WTC11 (cell line): Measurements from ENCODE around the gene HIPK2.

Source experiments
- FOXK1 ChIP-seq: sonication (generic); formaldehyde crosslinking; IDR thresholded peaks from 2 replicates; pipeline ENCODE4 v1.8.0; 2022; ENCODE audit warnings: mild to moderate bottlenecking, moderate library complexity, missing genetic modification reagents
- OVOL2 ChIP-seq: fragments of 250-450 bp; sonication (Bioruptor Pico); IDR thresholded peaks from 2 replicates; pipeline ENCODE4 v1.9.0; 2021; ENCODE audit warnings: mild to moderate bottlenecking, borderline replicate concordance
- SOX15 ChIP-seq: fragments of 250-450 bp; sonication (Bioruptor Pico); IDR thresholded peaks from 2 replicates; pipeline ENCODE4 v1.9.0; 2021; ENCODE audit warnings: mild to moderate bottlenecking
- TEAD1 ChIP-seq: sonication (generic); formaldehyde crosslinking; IDR thresholded peaks from 2 replicates; pipeline ENCODE4 v1.8.0; 2022; ENCODE audit warnings: mild to moderate bottlenecking, missing genetic modification reagents
- TF ChIP-seq, protein P1 (sequence below): fragments of 200-600 bp; IDR thresholded peaks from 2 replicates; pipeline ENCODE4 v1.8.0; 2022; ENCODE audit warnings: antibody characterized with exemption
- TF ChIP-seq, protein P2 (sequence below): fragments of 250-450 bp; sonication (Bioruptor Pico); IDR thresholded peaks from 2 replicates; pipeline ENCODE4 v2.1.2; 2022; ENCODE audit warnings: mild to moderate bottlenecking, moderate library complexity
- TF ChIP-seq, protein P3 (sequence below): sonication (generic); formaldehyde crosslinking; IDR thresholded peaks from 2 replicates; pipeline ENCODE4 v1.8.1; 2022; ENCODE audit warnings: low read depth, mild to moderate bottlenecking, moderate library complexity, missing genetic modification reagents, borderline replicate concordance
- TF ChIP-seq, protein P4 (sequence below): sonication (generic); formaldehyde crosslinking; IDR thresholded peaks from 2 replicates; pipeline ENCODE4 v1.8.0; 2022; ENCODE audit warnings: mild to moderate bottlenecking, missing genetic modification reagents
- TF ChIP-seq, protein P5 (sequence below): sonication (generic); formaldehyde crosslinking; IDR thresholded peaks from 2 replicates; pipeline ENCODE4 v1.8.1; 2022; ENCODE audit warnings: low read depth, missing genetic modification reagents, borderline replicate concordance
- TF ChIP-seq, protein P6 (sequence below): fragments of 250-450 bp; sonication (Bioruptor Pico); IDR thresholded peaks from 2 replicates; pipeline ENCODE4 v1.9.0; 2021; ENCODE audit warnings: moderate library complexity, mild to moderate bottlenecking, inconsistent platforms, borderline replicate concordance
- TF ChIP-seq, protein P7 (sequence below): sonication (generic); formaldehyde crosslinking; IDR thresholded peaks from 2 replicates; pipeline ENCODE4 v1.8.1; 2023; ENCODE audit warnings: mild to moderate bottlenecking, missing genetic modification reagents, moderate library complexity

DNA sequence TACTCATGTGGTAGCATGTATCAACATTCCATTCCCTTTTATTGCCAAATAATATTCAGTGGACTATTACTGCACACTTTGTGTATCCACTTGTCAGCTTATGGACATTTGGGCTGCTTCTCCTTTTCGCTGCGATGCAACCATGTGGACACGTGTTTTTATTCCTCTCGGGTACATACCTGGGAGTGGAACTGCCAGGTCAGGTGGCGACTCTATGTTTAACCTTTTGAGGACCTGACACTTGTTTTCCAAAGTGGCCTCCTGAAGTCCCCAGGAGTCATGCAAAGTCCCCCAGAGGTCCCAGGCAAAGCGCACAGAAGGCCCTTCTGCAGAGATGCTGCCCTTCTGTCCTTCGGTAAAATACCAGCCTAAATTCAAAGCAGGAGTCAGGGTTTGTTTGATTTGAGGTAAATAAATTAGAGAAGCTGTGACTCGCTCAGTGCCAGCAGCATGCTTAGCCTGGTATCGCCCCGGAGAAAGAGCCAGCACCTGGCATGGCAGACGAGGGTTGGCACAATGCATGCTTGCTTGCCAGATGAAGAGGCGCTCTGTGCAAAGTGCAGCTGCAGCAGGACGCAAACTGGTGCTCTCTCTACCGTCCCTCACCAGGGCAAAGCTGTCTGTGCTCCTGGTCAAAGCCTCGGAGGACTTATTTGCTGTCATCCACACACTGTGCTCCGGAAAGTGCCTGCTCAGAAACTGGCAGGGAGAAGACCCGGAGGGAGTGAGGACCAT is 37.8 kb downstream of the HIPK2 start:
- TF ChIP-seq, protein P1, sequence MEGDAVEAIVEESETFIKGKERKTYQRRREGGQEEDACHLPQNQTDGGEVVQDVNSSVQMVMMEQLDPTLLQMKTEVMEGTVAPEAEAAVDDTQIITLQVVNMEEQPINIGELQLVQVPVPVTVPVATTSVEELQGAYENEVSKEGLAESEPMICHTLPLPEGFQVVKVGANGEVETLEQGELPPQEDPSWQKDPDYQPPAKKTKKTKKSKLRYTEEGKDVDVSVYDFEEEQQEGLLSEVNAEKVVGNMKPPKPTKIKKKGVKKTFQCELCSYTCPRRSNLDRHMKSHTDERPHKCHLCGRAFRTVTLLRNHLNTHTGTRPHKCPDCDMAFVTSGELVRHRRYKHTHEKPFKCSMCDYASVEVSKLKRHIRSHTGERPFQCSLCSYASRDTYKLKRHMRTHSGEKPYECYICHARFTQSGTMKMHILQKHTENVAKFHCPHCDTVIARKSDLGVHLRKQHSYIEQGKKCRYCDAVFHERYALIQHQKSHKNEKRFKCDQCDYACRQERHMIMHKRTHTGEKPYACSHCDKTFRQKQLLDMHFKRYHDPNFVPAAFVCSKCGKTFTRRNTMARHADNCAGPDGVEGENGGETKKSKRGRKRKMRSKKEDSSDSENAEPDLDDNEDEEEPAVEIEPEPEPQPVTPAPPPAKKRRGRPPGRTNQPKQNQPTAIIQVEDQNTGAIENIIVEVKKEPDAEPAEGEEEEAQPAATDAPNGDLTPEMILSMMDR: no peak
- TF ChIP-seq, protein P2, sequence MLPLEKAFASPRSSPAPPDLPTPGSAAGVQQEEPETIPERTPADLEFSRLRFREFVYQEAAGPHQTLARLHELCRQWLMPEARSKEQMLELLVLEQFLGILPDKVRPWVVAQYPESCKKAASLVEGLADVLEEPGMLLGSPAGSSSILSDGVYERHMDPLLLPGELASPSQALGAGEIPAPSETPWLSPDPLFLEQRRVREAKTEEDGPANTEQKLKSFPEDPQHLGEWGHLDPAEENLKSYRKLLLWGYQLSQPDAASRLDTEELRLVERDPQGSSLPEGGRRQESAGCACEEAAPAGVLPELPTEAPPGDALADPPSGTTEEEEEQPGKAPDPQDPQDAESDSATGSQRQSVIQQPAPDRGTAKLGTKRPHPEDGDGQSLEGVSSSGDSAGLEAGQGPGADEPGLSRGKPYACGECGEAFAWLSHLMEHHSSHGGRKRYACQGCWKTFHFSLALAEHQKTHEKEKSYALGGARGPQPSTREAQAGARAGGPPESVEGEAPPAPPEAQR (CRISPR knock-in tag): no peak
- TF ChIP-seq, protein P3, sequence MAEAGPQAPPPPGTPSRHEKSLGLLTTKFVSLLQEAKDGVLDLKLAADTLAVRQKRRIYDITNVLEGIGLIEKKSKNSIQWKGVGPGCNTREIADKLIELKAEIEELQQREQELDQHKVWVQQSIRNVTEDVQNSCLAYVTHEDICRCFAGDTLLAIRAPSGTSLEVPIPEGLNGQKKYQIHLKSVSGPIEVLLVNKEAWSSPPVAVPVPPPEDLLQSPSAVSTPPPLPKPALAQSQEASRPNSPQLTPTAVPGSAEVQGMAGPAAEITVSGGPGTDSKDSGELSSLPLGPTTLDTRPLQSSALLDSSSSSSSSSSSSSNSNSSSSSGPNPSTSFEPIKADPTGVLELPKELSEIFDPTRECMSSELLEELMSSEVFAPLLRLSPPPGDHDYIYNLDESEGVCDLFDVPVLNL (CRISPR knock-in tag): no peak
- TF ChIP-seq, protein P4, sequence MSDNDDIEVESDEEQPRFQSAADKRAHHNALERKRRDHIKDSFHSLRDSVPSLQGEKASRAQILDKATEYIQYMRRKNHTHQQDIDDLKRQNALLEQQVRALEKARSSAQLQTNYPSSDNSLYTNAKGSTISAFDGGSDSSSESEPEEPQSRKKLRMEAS (CRISPR knock-in tag): no peak
- TF ChIP-seq, protein P5, sequence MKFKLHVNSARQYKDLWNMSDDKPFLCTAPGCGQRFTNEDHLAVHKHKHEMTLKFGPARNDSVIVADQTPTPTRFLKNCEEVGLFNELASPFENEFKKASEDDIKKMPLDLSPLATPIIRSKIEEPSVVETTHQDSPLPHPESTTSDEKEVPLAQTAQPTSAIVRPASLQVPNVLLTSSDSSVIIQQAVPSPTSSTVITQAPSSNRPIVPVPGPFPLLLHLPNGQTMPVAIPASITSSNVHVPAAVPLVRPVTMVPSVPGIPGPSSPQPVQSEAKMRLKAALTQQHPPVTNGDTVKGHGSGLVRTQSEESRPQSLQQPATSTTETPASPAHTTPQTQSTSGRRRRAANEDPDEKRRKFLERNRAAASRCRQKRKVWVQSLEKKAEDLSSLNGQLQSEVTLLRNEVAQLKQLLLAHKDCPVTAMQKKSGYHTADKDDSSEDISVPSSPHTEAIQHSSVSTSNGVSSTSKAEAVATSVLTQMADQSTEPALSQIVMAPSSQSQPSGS (CRISPR knock-in tag): no peak
- TF ChIP-seq, protein P6, sequence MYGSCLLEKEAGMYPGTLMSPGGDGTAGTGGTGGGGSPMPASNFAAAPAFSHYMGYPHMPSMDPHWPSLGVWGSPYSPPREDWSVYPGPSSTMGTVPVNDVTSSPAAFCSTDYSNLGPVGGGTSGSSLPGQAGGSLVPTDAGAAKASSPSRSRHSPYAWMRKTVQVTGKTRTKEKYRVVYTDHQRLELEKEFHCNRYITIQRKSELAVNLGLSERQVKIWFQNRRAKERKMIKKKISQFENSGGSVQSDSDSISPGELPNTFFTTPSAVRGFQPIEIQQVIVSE (CRISPR knock-in tag): no peak
- TF ChIP-seq, protein P7, sequence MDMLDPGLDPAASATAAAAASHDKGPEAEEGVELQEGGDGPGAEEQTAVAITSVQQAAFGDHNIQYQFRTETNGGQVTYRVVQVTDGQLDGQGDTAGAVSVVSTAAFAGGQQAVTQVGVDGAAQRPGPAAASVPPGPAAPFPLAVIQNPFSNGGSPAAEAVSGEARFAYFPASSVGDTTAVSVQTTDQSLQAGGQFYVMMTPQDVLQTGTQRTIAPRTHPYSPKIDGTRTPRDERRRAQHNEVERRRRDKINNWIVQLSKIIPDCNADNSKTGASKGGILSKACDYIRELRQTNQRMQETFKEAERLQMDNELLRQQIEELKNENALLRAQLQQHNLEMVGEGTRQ: no peak
- TF ChIP-seq OVOL2 (CRISPR knock-in tag) (no peak), FOXK1 (CRISPR knock-in tag) (no peak), SOX15 (no peak), TEAD1 (CRISPR knock-in tag) (no peak)
